Measurements from ENCODE around the gene ADH7. TPM values are rescaled to one million over a fixed set of nuclear protein-coding genes. Genes with fewer than 3 reads are reported as not detected.

The ADH7 gene
- total and polyA plus RNA-seq, 2 of the 4 experiments (the other 2 are of a cell fraction) = not detected

- TF ChIP-seq SMC3 (IDR thresholded peaks at IDR 0.05; ENCODE audit: low read depth, low read length) (no peak), CEBPB (IDR thresholded peaks at IDR 0.05; ENCODE audit: low read depth, low read length) (no peak)
Measured at GRCh38 chr4:99381588-99382175, 53.5 kb downstream of the ADH7 start (continued).

- Histone ChIP-seq H3K18ac (ENCODE audit: low read depth, low read length) (peak overlapping the region; percentile 85), H3K9me1 (ENCODE audit: insufficient read depth, low read length) (peaks cover 9% of the 10 kb centered on the region), H3K56ac (ENCODE audit: extremely low read depth, insufficient read depth, low read length) (no peak overlapping the region), H2AK9ac (replicated peaks; ENCODE audit: low read depth, low read length, poor library complexity) (no peak overlapping the region), H2AK5ac (ENCODE audit: low read depth, low read length) (no peak overlapping the region), H4K8ac (ENCODE audit: low read depth in 2 of 2, low read length in 2 of 2) (no peak overlapping the region), H3K79me1 (ENCODE audit: low read depth in 1 of 2, low read length in 2 of 2) (no peaks in the 10 kb centered on the region), H4K20me1 (ENCODE audit: insufficient read depth, low read length) (no peaks in the 10 kb centered on the region), H3K14ac (replicated peaks; ENCODE audit: low read depth, low read length) (no peak overlapping the region), H2BK120ac (ENCODE audit: low read depth, low read length) (peak overlapping the region; percentile 63), H2BK20ac (ENCODE audit: low read depth, low read length) (peak overlapping the region; percentile 91), H4K5ac (ENCODE audit: low read depth, low read length) (peak overlapping the region; percentile 44; the same call in 1 of the 2 replicates), H4K91ac (ENCODE audit: insufficient read depth, low read depth, low read length) (peak overlapping the region; percentile 10; the same call in 1 of the 2 replicates), H3K9me3 (ENCODE audit: control insufficient read depth, insufficient read depth, low read length) (peaks cover 5% of the 10 kb centered on the region), H2BK5ac (ENCODE audit: low read depth, low read length, poor library complexity, severe bottlenecking) (no peak overlapping the region), H3K4me1 (ENCODE audit: control insufficient read depth, insufficient read depth, low read length) (peaks cover 15% of the 10 kb centered on the region), H2BK15ac (ENCODE audit: low read depth, low read length) (no peak overlapping the region; the same call in 2 of the 3 replicates), H3K4me2 (ENCODE audit: low read depth, low read length) (no peak overlapping the region), H3K4ac (ENCODE audit: low read depth, low read length) (0 out of 2 replicates have a peak overlapping the region, but pooled peaks have one; percentile 50), H3K27me3 (ENCODE audit: control insufficient read depth, insufficient read depth, low read length) (no peaks in the 10 kb centered on the region), H3K36me3 (ENCODE audit: control insufficient read depth, insufficient read depth, low read length) (no peaks in the 10 kb centered on the region), H3K27ac (ENCODE audit: insufficient read depth, low read length) (no peak overlapping the region), H3K23ac (ENCODE audit: low read depth, low read length) (no peak overlapping the region), H3K4me3 (ENCODE audit: insufficient read depth, low read depth, low read length) (no peak overlapping the region), H3K9ac (ENCODE audit: low read depth, low read length) (no peak overlapping the region), H2AFZ (replicated peaks; ENCODE audit: low read length, poor library complexity) (no peak overlapping the region)
- ChIA-PET POLR2A (ENCODE audit: unreplicated experiment) (no interaction called here), CTCF (interaction anchor here (1.1 kb wide), 1 partner anchor 178 kb away, joined by 3 read pairs; no protein-coding TSS in a partner anchor)
- intact Hi-C loops (cut with micrococcal nuclease) = no loop called here
- dilution Hi-C loops (cut with HindIII; ENCODE audit: low sequenced_read_pairs, unreplicated experiment) = no loop called here
- peak; percentile 24 for DNase-seq
- TF ChIP-seq RFX5 (IDR thresholded peaks at IDR 0.05; ENCODE audit: low read depth, low read length) = no peak
- TF ChIP-seq FOS (IDR thresholded peaks at IDR 0.05; ENCODE audit: low read depth, low read length) = no peak
- TF ChIP-seq BHLHE40 (IDR thresholded peaks at IDR 0.05; ENCODE audit: low read depth, low read length) = no peak
- no peak for TF ChIP-seq NFE2L2 (IDR thresholded peaks at IDR 0.05; ENCODE audit: low read depth, low read length)
- TF ChIP-seq CEBPB (IDR thresholded peaks at IDR 0.05; ENCODE audit: low read depth, low read length) = no peak
- no peak for TF ChIP-seq USF2 (IDR thresholded peaks at IDR 0.05; ENCODE audit: low read depth, low read length)
- TF ChIP-seq MAFK (IDR thresholded peaks at IDR 0.05; ENCODE audit: low read depth, low read length) = no peak
- no peak for TF ChIP-seq POLR2A (IDR thresholded peaks at IDR 0.05; ENCODE audit: low read depth, low read length)
- in situ Hi-C loops (cut with MboI; ENCODE audit: low sequenced_read_pairs) = no loop called here
- no peak for ATAC-seq (ENCODE audit: low read depth)
- BruUV-seq (replicated peaks) = no TSS peak
Measured at GRCh38 chr4:99379571-99379970, 55.6 kb downstream of the ADH7 start.
